HEK293 (cell line): ENCODE measurements around the gene LRRC57.

Experiments
- CTCF ChIA-PET: fragments of 350-600 bp; formaldehyde crosslinking; extraction: SDS; loops from one replicate; lab custom pipeline; 2021; ENCODE audit warnings: antibody characterized with exemption; lab: Yijun Ruan, JAX
- POLR2A ChIA-PET: fragments of 300-600 bp; formaldehyde crosslinking; extraction: SDS; loops from one replicate; lab custom pipeline; 2020; ENCODE audit warnings: antibody characterized with exemption, inconsistent platforms; lab: Yijun Ruan, JAX
- H3K27ac ChIP-seq: fragments of 200-500 bp; sonication (Bioruptor generic); 2 replicates; pipeline ENCODE4 v1.5.1; 2014; ENCODE audit warnings: low read depth, low read length, control low read depth, inconsistent platforms; ENCODE audit errors: extremely low read depth
- H3K36me3 ChIP-seq, 2 experiments: fragments of 200-500 bp in 1 of 2; sonication (Bioruptor generic) in 1 of 2; 1 replicate in 1 of 2; 2 replicates in 1 of 2; pipeline ENCODE4 v1.5.1; 2014 to 2017; ENCODE audit warnings: inconsistent platforms in 2 of 2, low read length in 2 of 2; ENCODE audit not compliant: control insufficient read depth in 2 of 2, insufficient read depth in 1 of 2
- H3K4me1 ChIP-seq: fragments of 200-500 bp; sonication (Bioruptor generic); 2 replicates; pipeline ENCODE4 v1.5.1; 2014; ENCODE audit warnings: mild to moderate bottlenecking, low read length, inconsistent platforms; ENCODE audit not compliant: control insufficient read depth, insufficient read depth
- H3K4me3 ChIP-seq: 2 replicates; pipeline ENCODE4 v1.5.1; 2011; ENCODE audit warnings: low read depth, mild to moderate bottlenecking, control low read depth, low read length, moderate library complexity
- H3K9me3 ChIP-seq: fragments of 200-500 bp; sonication (Bioruptor generic); 2 replicates; pipeline ENCODE4 v1.5.1; 2014; ENCODE audit warnings: low read depth, low read length, inconsistent platforms; ENCODE audit not compliant: control insufficient read depth, insufficient read depth
- BCL11A ChIP-seq: fragments of 450-650 bp; formaldehyde crosslinking; IDR thresholded peaks from 2 replicates; pipeline ENCODE4 v1.5.1; 2016; ENCODE audit warnings: low read depth, missing biosample characterization, missing genetic modification characterization
- EGR2 ChIP-seq: fragments of 450-650 bp; formaldehyde crosslinking; IDR thresholded peaks from 2 replicates; pipeline ENCODE4 v1.5.1; 2016; ENCODE audit warnings: low read depth, missing biosample characterization, missing genetic modification characterization
- GFI1B ChIP-seq: fragments of 450-650 bp; formaldehyde crosslinking; IDR thresholded peaks from 2 replicates; pipeline ENCODE4 v1.5.1; 2016; ENCODE audit warnings: missing biosample characterization, missing genetic modification characterization
- KLF1 ChIP-seq: fragments of 450-650 bp; formaldehyde crosslinking; IDR thresholded peaks from 2 replicates; pipeline ENCODE4 v1.5.1; 2016; ENCODE audit warnings: missing biosample characterization, missing genetic modification characterization
- KLF7 ChIP-seq: fragments of 450-650 bp; formaldehyde crosslinking; IDR thresholded peaks from 2 replicates; pipeline ENCODE4 v1.5.1; 2016; ENCODE audit warnings: missing biosample characterization, missing genetic modification characterization, borderline replicate concordance
- SCRT1 ChIP-seq: fragments of 450-650 bp; formaldehyde crosslinking; IDR thresholded peaks from 2 replicates; pipeline ENCODE4 v1.5.1; 2016; ENCODE audit warnings: missing biosample characterization, missing genetic modification characterization, borderline replicate concordance
- ZBTB7A ChIP-seq: fragments of 450-650 bp; formaldehyde crosslinking; IDR thresholded peaks from 2 replicates; pipeline ENCODE4 v1.5.1; 2016; ENCODE audit warnings: low read depth, missing biosample characterization, missing genetic modification characterization
- ZNF16 ChIP-seq: fragments of 450-650 bp; formaldehyde crosslinking; IDR thresholded peaks from 2 replicates; pipeline ENCODE4 v1.5.1; 2016; ENCODE audit warnings: low read depth, missing biosample characterization, missing genetic modification characterization
- ZNF175 ChIP-seq: fragments of 450-650 bp; formaldehyde crosslinking; IDR thresholded peaks from 2 replicates; pipeline ENCODE4 v1.5.1; 2016; ENCODE audit warnings: missing biosample characterization, missing genetic modification characterization
- ZNF23 ChIP-seq: fragments of 450-650 bp; formaldehyde crosslinking; IDR thresholded peaks from 2 replicates; pipeline ENCODE4 v1.5.1; 2016; ENCODE audit warnings: missing biosample characterization, missing genetic modification characterization, borderline replicate concordance
- ZNF302 ChIP-seq: fragments of 450-650 bp; formaldehyde crosslinking; IDR thresholded peaks from 2 replicates; pipeline ENCODE4 v1.5.1; 2016; ENCODE audit warnings: missing biosample characterization, missing genetic modification characterization, low read depth
- ZNF341 ChIP-seq: fragments of 450-650 bp; formaldehyde crosslinking; IDR thresholded peaks from 2 replicates; pipeline ENCODE4; 2016; ENCODE audit warnings: low read depth, missing biosample characterization, missing genetic modification characterization
- ZNF354C ChIP-seq: fragments of 450-650 bp; formaldehyde crosslinking; IDR thresholded peaks from 2 replicates; pipeline ENCODE4 v1.5.1; 2016; ENCODE audit warnings: missing biosample characterization, missing genetic modification characterization, low read depth, borderline replicate concordance
- ZNF558 ChIP-seq: fragments of 450-650 bp; formaldehyde crosslinking; IDR thresholded peaks from 2 replicates; pipeline ENCODE4 v1.5.1; 2016; ENCODE audit warnings: missing biosample characterization, missing genetic modification characterization
- ZNF610 ChIP-seq: fragments of 450-650 bp; formaldehyde crosslinking; IDR thresholded peaks from 2 replicates; pipeline ENCODE4 v1.5.1; 2016; ENCODE audit warnings: missing biosample characterization, missing genetic modification characterization, borderline replicate concordance
- ZNF660 ChIP-seq: fragments of 450-650 bp; IDR thresholded peaks from 2 replicates; pipeline ENCODE4 v1.5.1; 2018; ENCODE audit warnings: missing biosample characterization, mild to moderate bottlenecking, missing genetic modification characterization
- TF ChIP-seq, protein P1 (sequence below): fragments of 450-650 bp; formaldehyde crosslinking; IDR thresholded peaks from 2 replicates; pipeline ENCODE4 v1.5.1; 2016; ENCODE audit warnings: missing biosample characterization, missing genetic modification characterization
- TF ChIP-seq, protein P2 (sequence below): fragments of 450-650 bp; formaldehyde crosslinking; IDR thresholded peaks from 2 replicates; pipeline ENCODE4 v1.5.1; 2017; ENCODE audit warnings: missing biosample characterization, missing genetic modification characterization
- TF ChIP-seq, protein P3 (sequence below): fragments of 450-650 bp; formaldehyde crosslinking; IDR thresholded peaks from 2 replicates; pipeline ENCODE4 v1.5.1; 2016; ENCODE audit warnings: missing biosample characterization, missing genetic modification characterization
- TF ChIP-seq, protein P4 (sequence below): fragments of 450-650 bp; formaldehyde crosslinking; IDR thresholded peaks from 2 replicates; pipeline ENCODE4 v1.5.1; 2016; ENCODE audit warnings: missing biosample characterization, missing genetic modification characterization
- TF ChIP-seq, protein P5 (sequence below): fragments of 450-650 bp; formaldehyde crosslinking; conservative IDR thresholded peaks from 2 replicates; pipeline ENCODE4 v1.5.1; 2016; ENCODE audit warnings: low read depth, missing biosample characterization, missing genetic modification characterization
- TF ChIP-seq, protein P6 (sequence below): fragments of 450-650 bp; formaldehyde crosslinking; IDR thresholded peaks from 2 replicates; pipeline ENCODE4 v1.5.1; 2016; ENCODE audit warnings: missing biosample characterization, missing genetic modification characterization

LRRC57 gene

DNA sequence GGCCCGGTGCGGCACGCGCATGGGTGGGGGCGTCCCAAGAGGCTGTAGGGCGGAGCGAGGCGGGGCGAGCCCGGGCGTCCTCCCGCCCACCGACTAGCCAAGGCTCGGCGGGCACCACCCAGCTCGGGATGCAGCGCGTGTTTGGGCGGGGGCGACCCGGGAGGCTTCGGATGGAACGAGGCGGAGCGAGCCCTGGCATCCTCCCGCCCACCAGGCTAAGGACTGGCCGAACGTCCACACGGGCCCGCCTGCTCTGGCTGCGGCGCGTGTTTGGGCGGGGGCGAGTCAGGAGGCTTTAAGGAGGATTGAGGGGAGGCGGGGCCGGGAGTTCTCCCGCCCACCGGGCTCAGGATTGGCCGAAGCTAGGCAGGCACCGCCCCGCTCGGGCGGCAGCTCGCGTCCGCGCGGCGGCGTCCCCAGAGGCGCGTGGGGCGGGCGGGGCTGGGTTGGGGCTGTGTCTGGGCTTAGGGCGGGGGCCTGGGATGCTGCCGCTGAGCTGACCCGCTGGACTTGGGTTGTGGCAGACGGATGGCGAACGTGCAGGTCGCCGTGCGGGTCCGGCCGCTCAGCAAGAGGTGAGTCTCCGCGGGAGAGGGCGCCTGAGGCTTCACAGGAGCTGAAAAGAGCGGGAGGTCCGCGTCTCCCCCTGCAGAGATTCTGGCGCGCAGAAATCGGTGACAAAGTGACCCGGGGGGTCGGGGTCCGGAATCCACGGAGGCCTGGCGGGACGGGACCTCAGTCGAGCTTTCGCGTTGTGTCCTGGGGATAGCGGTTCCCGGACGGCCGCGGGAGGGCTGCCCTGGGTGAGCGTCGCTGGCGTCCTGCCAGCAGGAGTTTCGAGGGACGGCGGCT lies 26.8 kb upstream of the LRRC57 start, which contains the start of gene STARD9:
TSS of gene STARD9 (plus strand) at position 419 of the 852 bp plus-strand sequence. CDS start at position 529, 110 bp downstream.
- H3K27ac ChIP-seq = peak within 1 kb of the TSS; percentile 21; the same call in 1 of the 2 replicates
- POLR2A ChIA-PET = interaction anchor here (0.5 to 1.4 kb wide), 16 partner anchors 8 to 322 kb away, joined by 3 to 16 read pairs (median 3); partner anchors contain the start of genes HAUS2, LRRC57, SNAP23 and ZNF106
- CTCF ChIA-PET = interaction anchor here (0.6 to 0.7 kb wide), 2 partner anchors 46 to 101 kb away, joined by 3 read pairs; no protein-coding TSS in a partner anchor
- H3K9me3 ChIP-seq = no peaks in the 10 kb centered on the region
- peaks cover 3% of the 10 kb centered on the region for H3K4me1 ChIP-seq
- H3K4me3 ChIP-seq = peak within 1 kb of the TSS; percentile 67
- no peaks in the 10 kb centered on the region for H3K36me3 ChIP-seq
- TF ChIP-seq ZNF23 (tag by site-specific recombination) (no peak), ZBTB7A (no peak), ZNF16 (no peak), GFI1B (no peak), ZNF175 (tag by site-specific recombination) (no peak), ZNF558 (tag by site-specific recombination) (no peak), ZNF341 (no peak), KLF1 (tag by site-specific recombination) (peak; percentile 96), ZNF610 (tag by site-specific recombination) (peak; percentile 50; the same call in 1 of the 2 replicates), SCRT1 (tag by site-specific recombination) (no peak), ZNF660 (tag by site-specific recombination) (no peak), KLF7 (tag by site-specific recombination) (peak; percentile 55; the same call in 1 of the 2 replicates), ZNF302 (tag by site-specific recombination) (no peak), BCL11A (tag by site-specific recombination) (0 out of 2 replicates have a peak, but pooled peaks have one; percentile 40), EGR2 (peak; percentile 96), ZNF354C (tag by site-specific recombination) (no peak)
- TF ChIP-seq, protein P1, sequence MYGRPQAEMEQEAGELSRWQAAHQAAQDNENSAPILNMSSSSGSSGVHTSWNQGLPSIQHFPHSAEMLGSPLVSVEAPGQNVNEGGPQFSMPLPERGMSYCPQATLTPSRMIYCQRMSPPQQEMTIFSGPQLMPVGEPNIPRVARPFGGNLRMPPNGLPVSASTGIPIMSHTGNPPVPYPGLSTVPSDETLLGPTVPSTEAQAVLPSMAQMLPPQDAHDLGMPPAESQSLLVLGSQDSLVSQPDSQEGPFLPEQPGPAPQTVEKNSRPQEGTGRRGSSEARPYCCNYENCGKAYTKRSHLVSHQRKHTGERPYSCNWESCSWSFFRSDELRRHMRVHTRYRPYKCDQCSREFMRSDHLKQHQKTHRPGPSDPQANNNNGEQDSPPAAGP (tag by site-specific recombination) = 0 out of 2 replicates have a peak, but pooled peaks have one; percentile 13
- TF ChIP-seq, protein P2, sequence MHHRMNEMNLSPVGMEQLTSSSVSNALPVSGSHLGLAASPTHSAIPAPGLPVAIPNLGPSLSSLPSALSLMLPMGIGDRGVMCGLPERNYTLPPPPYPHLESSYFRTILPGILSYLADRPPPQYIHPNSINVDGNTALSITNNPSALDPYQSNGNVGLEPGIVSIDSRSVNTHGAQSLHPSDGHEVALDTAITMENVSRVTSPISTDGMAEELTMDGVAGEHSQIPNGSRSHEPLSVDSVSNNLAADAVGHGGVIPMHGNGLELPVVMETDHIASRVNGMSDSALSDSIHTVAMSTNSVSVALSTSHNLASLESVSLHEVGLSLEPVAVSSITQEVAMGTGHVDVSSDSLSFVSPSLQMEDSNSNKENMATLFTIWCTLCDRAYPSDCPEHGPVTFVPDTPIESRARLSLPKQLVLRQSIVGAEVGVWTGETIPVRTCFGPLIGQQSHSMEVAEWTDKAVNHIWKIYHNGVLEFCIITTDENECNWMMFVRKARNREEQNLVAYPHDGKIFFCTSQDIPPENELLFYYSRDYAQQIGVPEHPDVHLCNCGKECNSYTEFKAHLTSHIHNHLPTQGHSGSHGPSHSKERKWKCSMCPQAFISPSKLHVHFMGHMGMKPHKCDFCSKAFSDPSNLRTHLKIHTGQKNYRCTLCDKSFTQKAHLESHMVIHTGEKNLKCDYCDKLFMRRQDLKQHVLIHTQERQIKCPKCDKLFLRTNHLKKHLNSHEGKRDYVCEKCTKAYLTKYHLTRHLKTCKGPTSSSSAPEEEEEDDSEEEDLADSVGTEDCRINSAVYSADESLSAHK = peak; percentile 74
- TF ChIP-seq, protein P3, sequence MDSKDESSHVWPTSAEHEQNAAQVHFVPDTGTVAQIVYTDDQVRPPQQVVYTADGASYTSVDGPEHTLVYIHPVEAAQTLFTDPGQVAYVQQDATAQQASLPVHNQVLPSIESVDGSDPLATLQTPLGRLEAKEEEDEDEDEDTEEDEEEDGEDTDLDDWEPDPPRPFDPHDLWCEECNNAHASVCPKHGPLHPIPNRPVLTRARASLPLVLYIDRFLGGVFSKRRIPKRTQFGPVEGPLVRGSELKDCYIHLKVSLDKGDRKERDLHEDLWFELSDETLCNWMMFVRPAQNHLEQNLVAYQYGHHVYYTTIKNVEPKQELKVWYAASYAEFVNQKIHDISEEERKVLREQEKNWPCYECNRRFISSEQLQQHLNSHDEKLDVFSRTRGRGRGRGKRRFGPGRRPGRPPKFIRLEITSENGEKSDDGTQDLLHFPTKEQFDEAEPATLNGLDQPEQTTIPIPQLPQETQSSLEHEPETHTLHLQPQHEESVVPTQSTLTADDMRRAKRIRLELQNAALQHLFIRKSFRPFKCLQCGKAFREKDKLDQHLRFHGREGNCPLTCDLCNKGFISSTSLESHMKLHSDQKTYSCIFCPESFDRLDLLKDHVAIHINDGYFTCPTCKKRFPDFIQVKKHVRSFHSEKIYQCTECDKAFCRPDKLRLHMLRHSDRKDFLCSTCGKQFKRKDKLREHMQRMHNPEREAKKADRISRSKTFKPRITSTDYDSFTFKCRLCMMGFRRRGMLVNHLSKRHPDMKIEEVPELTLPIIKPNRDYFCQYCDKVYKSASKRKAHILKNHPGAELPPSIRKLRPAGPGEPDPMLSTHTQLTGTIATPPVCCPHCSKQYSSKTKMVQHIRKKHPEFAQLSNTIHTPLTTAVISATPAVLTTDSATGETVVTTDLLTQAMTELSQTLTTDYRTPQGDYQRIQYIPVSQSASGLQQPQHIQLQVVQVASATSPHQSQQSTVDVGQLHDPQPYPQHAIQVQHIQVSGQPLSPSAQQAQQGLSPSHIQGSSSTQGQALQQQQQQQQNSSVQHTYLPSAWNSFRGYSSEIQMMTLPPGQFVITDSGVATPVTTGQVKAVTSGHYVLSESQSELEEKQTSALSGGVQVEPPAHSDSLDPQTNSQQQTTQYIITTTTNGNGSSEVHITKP (tag by site-specific recombination) = peak; percentile 20; the same call in 1 of the 2 replicates
- TF ChIP-seq, protein P4, sequence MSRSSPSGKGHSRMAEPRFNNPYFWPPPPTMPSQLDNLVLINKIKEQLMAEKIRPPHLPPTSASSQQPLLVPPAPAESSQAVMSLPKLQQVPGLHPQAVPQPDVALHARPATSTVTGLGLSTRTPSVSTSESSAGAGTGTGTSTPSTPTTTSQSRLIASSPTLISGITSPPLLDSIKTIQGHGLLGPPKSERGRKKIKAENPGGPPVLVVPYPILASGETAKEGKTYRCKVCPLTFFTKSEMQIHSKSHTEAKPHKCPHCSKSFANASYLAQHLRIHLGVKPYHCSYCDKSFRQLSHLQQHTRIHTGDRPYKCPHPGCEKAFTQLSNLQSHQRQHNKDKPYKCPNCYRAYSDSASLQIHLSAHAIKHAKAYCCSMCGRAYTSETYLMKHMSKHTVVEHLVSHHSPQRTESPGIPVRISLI (tag by site-specific recombination) = no peak
- TF ChIP-seq, protein P5, sequence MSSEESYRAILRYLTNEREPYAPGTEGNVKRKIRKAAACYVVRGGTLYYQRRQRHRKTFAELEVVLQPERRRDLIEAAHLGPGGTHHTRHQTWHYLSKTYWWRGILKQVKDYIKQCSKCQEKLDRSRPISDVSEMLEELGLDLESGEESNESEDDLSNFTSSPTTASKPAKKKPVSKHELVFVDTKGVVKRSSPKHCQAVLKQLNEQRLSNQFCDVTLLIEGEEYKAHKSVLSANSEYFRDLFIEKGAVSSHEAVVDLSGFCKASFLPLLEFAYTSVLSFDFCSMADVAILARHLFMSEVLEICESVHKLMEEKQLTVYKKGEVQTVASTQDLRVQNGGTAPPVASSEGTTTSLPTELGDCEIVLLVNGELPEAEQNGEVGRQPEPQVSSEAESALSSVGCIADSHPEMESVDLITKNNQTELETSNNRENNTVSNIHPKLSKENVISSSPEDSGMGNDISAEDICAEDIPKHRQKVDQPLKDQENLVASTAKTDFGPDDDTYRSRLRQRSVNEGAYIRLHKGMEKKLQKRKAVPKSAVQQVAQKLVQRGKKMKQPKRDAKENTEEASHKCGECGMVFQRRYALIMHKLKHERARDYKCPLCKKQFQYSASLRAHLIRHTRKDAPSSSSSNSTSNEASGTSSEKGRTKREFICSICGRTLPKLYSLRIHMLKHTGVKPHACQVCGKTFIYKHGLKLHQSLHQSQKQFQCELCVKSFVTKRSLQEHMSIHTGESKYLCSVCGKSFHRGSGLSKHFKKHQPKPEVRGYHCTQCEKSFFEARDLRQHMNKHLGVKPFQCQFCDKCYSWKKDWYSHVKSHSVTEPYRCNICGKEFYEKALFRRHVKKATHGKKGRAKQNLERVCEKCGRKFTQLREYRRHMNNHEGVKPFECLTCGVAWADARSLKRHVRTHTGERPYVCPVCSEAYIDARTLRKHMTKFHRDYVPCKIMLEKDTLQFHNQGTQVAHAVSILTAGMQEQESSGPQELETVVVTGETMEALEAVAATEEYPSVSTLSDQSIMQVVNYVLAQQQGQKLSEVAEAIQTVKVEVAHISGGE (tag by site-specific recombination) = peak; percentile 27; the same call in 1 of the 2 replicates
- TF ChIP-seq, protein P6, sequence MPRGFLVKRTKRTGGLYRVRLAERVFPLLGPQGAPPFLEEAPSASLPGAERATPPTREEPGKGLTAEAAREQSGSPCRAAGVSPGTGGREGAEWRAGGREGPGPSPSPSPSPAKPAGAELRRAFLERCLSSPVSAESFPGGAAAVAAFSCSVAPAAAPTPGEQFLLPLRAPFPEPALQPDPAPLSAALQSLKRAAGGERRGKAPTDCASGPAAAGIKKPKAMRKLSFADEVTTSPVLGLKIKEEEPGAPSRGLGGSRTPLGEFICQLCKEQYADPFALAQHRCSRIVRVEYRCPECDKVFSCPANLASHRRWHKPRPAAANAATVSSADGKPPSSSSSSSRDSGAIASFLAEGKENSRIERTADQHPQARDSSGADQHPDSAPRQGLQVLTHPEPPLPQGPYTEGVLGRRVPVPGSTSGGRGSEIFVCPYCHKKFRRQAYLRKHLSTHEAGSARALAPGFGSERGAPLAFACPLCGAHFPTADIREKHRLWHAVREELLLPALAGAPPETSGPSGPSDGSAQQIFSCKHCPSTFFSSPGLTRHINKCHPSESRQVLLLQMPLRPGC (tag by site-specific recombination) = no peak
